RWPE1 (cell line): ENCODE measurements around the gene TRIM32.

Experiments used
- CTCF ChIA-PET: fragments of 350-600 bp; sonication (Branson Sonifier 250); formaldehyde crosslinking; extraction: SDS; loops from one replicate; lab custom pipeline; 2021; lab: Yijun Ruan, JAX
- POLR2A ChIA-PET: fragments of 400-600 bp; formaldehyde crosslinking; extraction: SDS; loops from one replicate; lab custom pipeline; 2020; ENCODE audit warnings: antibody characterized with exemption; ENCODE audit not compliant: low non-redundant PET; lab: Yijun Ruan, JAX
- DNase-seq: peaks from one replicate; pipeline ENCODE4 v3.0.0; 2012; ENCODE audit warnings: low spot score
- H3K27ac ChIP-seq: fragments of 450-650 bp; 2 replicates; pipeline ENCODE4 v1.5.1; 2017
- TF ChIP-seq, protein P1 (sequence below): fragments of 450-650 bp; conservative IDR thresholded peaks from 2 replicates; pipeline ENCODE4 v1.5.1; 2017; ENCODE audit warnings: low read depth, mild to moderate bottlenecking

The TRIM32 gene

DNA sequence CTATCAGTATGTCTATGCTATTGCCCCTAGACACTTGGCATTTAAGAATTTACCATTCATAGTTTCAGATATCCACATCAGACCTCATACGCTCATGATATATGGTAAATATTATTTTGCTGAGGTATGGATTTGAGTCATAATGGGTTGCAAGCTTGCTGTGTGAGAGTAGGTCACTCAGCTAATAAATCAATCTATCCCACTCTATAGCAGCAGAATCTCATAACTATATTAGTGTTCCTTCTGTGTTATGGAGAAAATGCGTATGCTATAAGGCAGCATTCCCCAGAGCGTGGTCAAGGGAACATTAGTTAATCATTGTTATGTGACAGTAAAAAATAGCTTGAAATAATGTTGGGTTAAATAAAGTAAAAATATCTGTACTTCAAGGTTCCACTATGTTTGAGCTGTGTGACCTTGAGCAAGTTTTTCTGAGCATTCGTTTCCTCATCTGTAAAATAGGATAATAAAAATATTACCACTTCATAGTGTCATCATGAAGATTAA is 7.7 kb downstream of the TRIM32 start:
- ChIA-PET CTCF (interaction anchor here (0.6 kb wide), 3 partner anchors 25 to 1552 kb away, joined by 3 to 4 read pairs (median 3); no protein-coding TSS in a partner anchor), POLR2A (no interaction called here)
- DNase-seq, result no peak
- no peak overlapping the region for H3K27ac ChIP-seq
- TF ChIP-seq, protein P1, sequence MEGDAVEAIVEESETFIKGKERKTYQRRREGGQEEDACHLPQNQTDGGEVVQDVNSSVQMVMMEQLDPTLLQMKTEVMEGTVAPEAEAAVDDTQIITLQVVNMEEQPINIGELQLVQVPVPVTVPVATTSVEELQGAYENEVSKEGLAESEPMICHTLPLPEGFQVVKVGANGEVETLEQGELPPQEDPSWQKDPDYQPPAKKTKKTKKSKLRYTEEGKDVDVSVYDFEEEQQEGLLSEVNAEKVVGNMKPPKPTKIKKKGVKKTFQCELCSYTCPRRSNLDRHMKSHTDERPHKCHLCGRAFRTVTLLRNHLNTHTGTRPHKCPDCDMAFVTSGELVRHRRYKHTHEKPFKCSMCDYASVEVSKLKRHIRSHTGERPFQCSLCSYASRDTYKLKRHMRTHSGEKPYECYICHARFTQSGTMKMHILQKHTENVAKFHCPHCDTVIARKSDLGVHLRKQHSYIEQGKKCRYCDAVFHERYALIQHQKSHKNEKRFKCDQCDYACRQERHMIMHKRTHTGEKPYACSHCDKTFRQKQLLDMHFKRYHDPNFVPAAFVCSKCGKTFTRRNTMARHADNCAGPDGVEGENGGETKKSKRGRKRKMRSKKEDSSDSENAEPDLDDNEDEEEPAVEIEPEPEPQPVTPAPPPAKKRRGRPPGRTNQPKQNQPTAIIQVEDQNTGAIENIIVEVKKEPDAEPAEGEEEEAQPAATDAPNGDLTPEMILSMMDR, result no peak

DNA sequence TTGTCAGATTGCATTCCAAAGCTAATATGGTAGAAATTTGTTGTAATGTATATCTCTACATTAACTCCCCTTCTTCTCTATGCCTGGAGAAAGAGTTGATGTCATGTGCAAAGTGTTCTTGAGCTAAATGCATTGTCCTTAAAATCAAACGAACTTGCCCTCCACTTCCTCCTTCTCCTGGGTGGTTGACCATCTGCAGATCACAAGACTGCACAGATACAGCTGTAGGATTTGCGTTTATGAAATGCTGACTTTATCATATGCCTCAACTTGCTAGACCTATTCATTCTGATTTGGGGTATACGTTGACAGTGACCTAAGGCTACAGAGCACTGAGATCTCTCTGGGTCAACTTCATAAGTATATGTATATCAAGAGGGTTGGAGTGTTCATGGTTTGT is 8.3 kb downstream of the TRIM32 start:
- ChIA-PET POLR2A (no interaction called here), CTCF (interaction anchor here (0.6 kb wide), 2 partner anchors 25 to 42 kb away, joined by 3 to 4 read pairs; no protein-coding TSS in a partner anchor)
- TF ChIP-seq, protein P1, result no peak
- DNase-seq, result no peak
- no peak overlapping the region for H3K27ac ChIP-seq

DNA sequence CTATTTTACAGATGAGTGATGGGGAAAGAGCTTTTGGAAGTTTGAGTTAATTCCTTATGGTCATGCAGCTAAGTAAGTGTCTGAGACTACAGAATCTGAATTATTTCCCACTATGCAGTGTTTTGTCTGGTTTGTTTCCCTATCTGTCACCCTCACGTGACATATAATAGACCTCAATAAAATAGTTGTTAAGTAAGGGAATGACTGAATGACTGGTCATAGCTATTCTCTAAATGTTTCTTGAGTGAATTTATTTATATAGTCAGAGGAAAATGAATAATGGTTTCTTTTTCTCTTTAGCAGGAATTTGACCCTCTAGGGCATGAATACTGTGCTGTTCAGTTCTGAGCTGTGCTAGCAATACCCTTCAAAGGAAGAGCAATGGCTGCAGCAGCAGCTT is 10.3 kb downstream of the TRIM32 start:
- ChIA-PET CTCF (interaction anchor here (0.6 kb wide), 1 partner anchor 245 kb away, joined by 3 read pairs; no protein-coding TSS in a partner anchor), POLR2A (no interaction called here)
- no peak for DNase-seq
- no peak overlapping the region for H3K27ac ChIP-seq
- TF ChIP-seq, protein P1, result no peak

DNA sequence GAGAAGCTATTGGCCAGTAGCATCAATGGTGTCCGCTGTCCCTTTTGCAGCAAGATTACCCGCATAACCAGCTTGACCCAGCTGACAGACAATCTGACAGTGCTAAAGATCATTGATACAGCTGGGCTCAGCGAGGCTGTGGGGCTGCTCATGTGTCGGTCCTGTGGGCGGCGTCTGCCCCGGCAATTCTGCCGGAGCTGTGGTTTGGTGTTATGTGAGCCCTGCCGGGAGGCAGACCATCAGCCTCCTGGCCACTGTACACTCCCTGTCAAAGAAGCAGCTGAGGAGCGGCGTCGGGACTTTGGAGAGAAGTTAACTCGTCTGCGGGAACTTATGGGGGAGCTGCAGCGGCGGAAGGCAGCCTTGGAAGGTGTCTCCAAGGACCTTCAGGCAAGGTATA is 10.8 kb downstream of the TRIM32 start:
- ChIA-PET CTCF (no interaction called here), POLR2A (no interaction called here)
- H3K27ac ChIP-seq, result no peak overlapping the region
- TF ChIP-seq, protein P1, result no peak
- no peak for DNase-seq

DNA sequence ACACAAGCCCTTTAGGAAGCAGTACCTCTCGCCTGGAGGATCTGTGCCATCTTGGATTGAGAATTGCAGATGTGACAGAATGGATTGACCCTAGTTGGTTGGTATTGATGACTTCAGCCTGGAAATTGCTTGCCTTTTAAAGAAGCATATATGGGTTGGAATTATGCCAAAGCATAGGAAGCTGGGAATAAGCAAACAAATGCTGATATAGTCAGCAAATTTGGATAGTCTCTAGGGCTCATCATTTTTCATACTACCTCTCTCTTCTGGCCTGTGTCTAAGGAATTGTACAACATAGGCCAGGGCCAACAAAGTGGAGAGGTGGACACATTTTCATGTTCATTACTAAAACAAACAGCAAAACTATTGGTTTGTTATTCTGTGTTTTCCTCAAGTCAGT is 13.2 kb downstream of the TRIM32 start:
- POLR2A ChIA-PET, result no interaction called here
- TF ChIP-seq, protein P1, result no peak
- no peak for DNase-seq
- CTCF ChIA-PET, result interaction anchor here (0.6 to 0.8 kb wide), 2 partner anchors 9 to 322 kb away, joined by 4 read pairs; no protein-coding TSS in a partner anchor
- no peak overlapping the region for H3K27ac ChIP-seq

DNA sequence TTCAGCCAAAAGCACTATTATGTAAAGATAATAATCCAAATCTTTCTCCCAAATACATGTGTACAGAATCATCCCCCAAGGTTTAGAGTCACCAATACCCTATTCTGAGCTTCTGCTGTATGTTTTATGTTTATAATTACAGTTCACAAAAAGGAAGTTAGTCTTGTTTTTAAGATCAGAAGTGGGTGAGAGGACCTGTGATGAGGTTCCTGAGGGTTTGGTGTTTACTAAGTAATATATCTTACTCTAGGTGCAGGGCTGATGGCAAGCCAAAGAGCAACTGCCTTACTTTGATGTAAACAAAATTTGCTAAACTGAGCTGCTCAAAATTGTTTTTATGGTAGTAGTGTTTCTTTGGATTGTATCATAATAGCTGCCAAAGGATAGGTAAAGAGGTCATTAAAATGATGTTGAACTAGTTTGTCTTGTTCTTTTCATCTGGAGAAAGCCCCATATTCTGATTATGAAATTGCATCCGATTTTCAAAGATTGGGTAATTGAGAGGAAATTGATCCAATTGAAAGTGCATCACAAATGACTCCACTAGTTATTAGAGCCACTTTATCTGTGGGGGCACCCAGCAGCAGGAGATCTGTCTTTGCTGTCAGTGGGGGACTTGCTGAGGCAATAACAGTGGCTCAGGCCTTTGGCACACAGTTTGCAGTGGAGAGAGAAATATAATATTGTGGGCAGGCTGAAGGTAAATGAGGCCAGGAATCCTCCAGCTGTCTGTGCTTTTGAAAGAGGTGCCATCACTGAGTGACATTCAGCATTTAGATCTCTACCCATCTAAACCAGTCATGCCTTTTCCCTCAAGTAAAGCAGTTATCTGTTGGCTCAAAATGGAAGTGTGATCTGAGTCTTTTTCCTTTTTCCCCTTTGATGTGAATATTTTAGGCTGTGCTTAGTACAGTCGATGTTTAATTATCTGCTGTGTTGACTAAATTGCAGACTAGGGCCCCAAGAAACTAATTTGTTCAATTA is 14.1 kb downstream of the TRIM32 start:
- CTCF ChIA-PET, result interaction anchor here (0.6 to 0.8 kb wide), 2 partner anchors 8 to 323 kb away, joined by 4 read pairs; no protein-coding TSS in a partner anchor
- TF ChIP-seq, protein P1, result no peak
- POLR2A ChIA-PET, result no interaction called here
- DNase-seq, result no peak
- no peak overlapping the region for H3K27ac ChIP-seq
